CD14-positive monocyte (primary cell): ENCODE data around the gene CCDC7. TPM values are rescaled to one million over a fixed set of nuclear protein-coding genes. Genes with fewer than 3 reads are reported as not detected.

Experiments used
- DNase-seq, 3 donors: peaks; one replicate each; pipeline ENCODE4 v3.0.0-alpha.2; 2011 to 2022
- H2AFZ ChIP-seq: 2 replicates; pipeline ENCODE4 v1.6.0; 2012; ENCODE audit warnings: mild to moderate bottlenecking, low read depth, low read length, inconsistent platforms; ENCODE audit not compliant: insufficient read depth, poor library complexity, severe bottlenecking
- H3K27ac ChIP-seq, 2 donors: 1 replicate in 1 of 2; 2 replicates in 1 of 2; pipeline ENCODE4 v1.5.1; 2012 to 2013; ENCODE audit warnings: low read length in 2 of 2, control low read depth in 1 of 2, inconsistent platforms in 1 of 2, low read depth in 1 of 2, mild to moderate bottlenecking in 1 of 2
- H3K27me3 ChIP-seq, 2 donors: one replicate each; pipeline versions ENCODE4 v1.6.0 to v1.6.1; 2011 to 2013; ENCODE audit warnings: low read length in 2 of 2; ENCODE audit not compliant: control insufficient read depth in 2 of 2, insufficient read depth in 2 of 2
- H3K36me3 ChIP-seq, 2 donors: replicated peaks in 1 of 2; 1 replicate in 1 of 2; 2 replicates in 1 of 2; pipeline versions ENCODE4 v1.5.1 to v1.6.1; 2012 to 2013; ENCODE audit warnings: low read length in 2 of 2, control low read depth in 1 of 2, inconsistent platforms in 1 of 2, mild to moderate bottlenecking in 1 of 2; ENCODE audit not compliant: insufficient read depth in 2 of 2, control insufficient read depth in 1 of 2
- H3K4me1 ChIP-seq, 2 donors: 1 replicate in 1 of 2; 2 replicates in 1 of 2; pipeline versions ENCODE4 v1.5.1 to v1.6.1; 2012 to 2013; ENCODE audit warnings: low read length in 2 of 2, control low read depth in 1 of 2, inconsistent platforms in 1 of 2, mild to moderate bottlenecking in 1 of 2, moderate library complexity in 1 of 2; ENCODE audit not compliant: insufficient read depth in 2 of 2, control insufficient read depth in 1 of 2
- H3K4me2 ChIP-seq: replicated peaks from 2 replicates; pipeline ENCODE3; 2012; ENCODE audit warnings: low read length, moderate library complexity, mild to moderate bottlenecking; ENCODE audit not compliant: poor library complexity, severe bottlenecking; ENCODE audit errors: extremely low read depth
- H3K4me3 ChIP-seq, 3 experiments: fragments of 200-600 bp in 1 of 3; sonication (generic) in 1 of 3; replicated peaks in 1 of 3; 1 replicate in 2 of 3; 2 replicates in 1 of 3; pipeline ENCODE4 v1.5.1; 2011 to 2013; ENCODE audit warnings: low read length in 3 of 3, mild to moderate bottlenecking in 3 of 3, control low read depth in 2 of 3, low read depth in 2 of 3, inconsistent platforms in 1 of 3, moderate library complexity in 1 of 3
- H3K79me2 ChIP-seq: 2 replicates; pipeline ENCODE4 v1.6.0; 2012; ENCODE audit warnings: mild to moderate bottlenecking, control low read depth, inconsistent platforms, low read length, moderate library complexity; ENCODE audit not compliant: insufficient read depth
- H3K9ac ChIP-seq: 2 replicates; pipeline ENCODE4 v1.6.0; 2017; ENCODE audit warnings: low read length, mild to moderate bottlenecking; ENCODE audit not compliant: insufficient read depth, poor library complexity, severe bottlenecking
- H3K9me3 ChIP-seq, 2 donors: replicated peaks in 1 of 2; 1 replicate in 1 of 2; 2 replicates in 1 of 2; pipeline versions ENCODE4 v1.5.1 to v1.6.1; 2012 to 2013; ENCODE audit warnings: low read length in 2 of 2, control low read depth in 1 of 2; ENCODE audit not compliant: control insufficient read depth in 1 of 2, insufficient read depth in 1 of 2
- H4K20me1 ChIP-seq: 2 replicates; pipeline ENCODE4 v1.6.0; 2012; ENCODE audit warnings: mild to moderate bottlenecking, low read length, control low read depth, moderate library complexity; ENCODE audit not compliant: insufficient read depth
- H3K27ac Mint-ChIP-seq, 7 donors: one replicate each; pipeline ENCODE4 v1.8.0; 2020; ENCODE audit warnings: mild to moderate bottlenecking in 7 of 7, mixed read lengths in 7 of 7, moderate library complexity in 6 of 7, inconsistent platforms in 2 of 7
- H3K27me3 Mint-ChIP-seq, 3 donors: one replicate each; pipeline ENCODE4 v1.8.0; 2021 to 2022; ENCODE audit warnings: low read depth in 3 of 3, mild to moderate bottlenecking in 3 of 3, mixed read lengths in 3 of 3, moderate library complexity in 3 of 3, inconsistent platforms in 1 of 3
- H3K36me3 Mint-ChIP-seq, 2 donors: one replicate each; pipeline ENCODE4 v1.8.0; 2020; ENCODE audit warnings: mixed read lengths in 2 of 2, inconsistent platforms in 1 of 2, mild to moderate bottlenecking in 1 of 2
- H3K4me1 Mint-ChIP-seq: one replicate; pipeline ENCODE4 v1.8.0; 2020; ENCODE audit warnings: mild to moderate bottlenecking, mixed read lengths
- H3K4me3 Mint-ChIP-seq, 2 donors: one replicate each; pipeline ENCODE4 v1.8.0; 2020; ENCODE audit warnings: mild to moderate bottlenecking in 2 of 2, mixed read lengths in 2 of 2, moderate library complexity in 1 of 2
- H3K9me3 Mint-ChIP-seq, 7 donors: one replicate each; pipeline ENCODE4 v1.8.0; 2020 to 2022; ENCODE audit warnings: mixed read lengths in 7 of 7, mild to moderate bottlenecking in 6 of 7, moderate library complexity in 6 of 7, inconsistent platforms in 2 of 7
- WGBS: methylation state at CpG from one replicate; pipeline ENCODE4 v1.1.5; 2013; ENCODE audit warnings: missing lambda C conversion rate; ENCODE audit not compliant: insufficient coverage; 5-methylcytosine and 5-hydroxymethylcytosine counted together
- intact Hi-C, 2 donors: fragments of 100-400 bp; cut with micrococcal nuclease; formaldehyde crosslinking; loops; one replicate each; pipeline versions ENCODE4 v1.15.0 to v1.15.1; 2023
- polyA plus RNA-seq, 3 donors: library from polyadenylated mRNA; depleted of rRNA in 1 of 3; unstranded in 2 of 3; stranded (reverse) in 1 of 3; fragments of 300-500 nt in 2 of 3; fragments of >200 nt in 1 of 3; fragmentation: Illumina TruSeq in 2 of 3; gene quantifications; 1 replicate in 2 of 3; 2 replicates in 1 of 3; pipeline ENCODE4 v1.2.3, GENCODE V29; 2012 to 2021
- TF ChIP-seq, protein P1 (sequence below): fragments of 200-600 bp; IDR thresholded peaks from one replicate; pipeline ENCODE4 v1.8.0; 2022; ENCODE audit warnings: antibody characterized with exemption, mild to moderate bottlenecking

The CCDC7 gene
- polyA plus RNA-seq, 3 donors, result 1.3 to 2.3 (median 2.0) TPM

- H3K9ac ChIP-seq, result no peak overlapping the region
- H3K4me3 ChIP-seq, result no peak overlapping the region
- no peaks in the 10 kb centered on the region for H3K79me2 ChIP-seq
- H2AFZ ChIP-seq, result no peak overlapping the region
- H3K36me3 ChIP-seq, result peaks cover 0 to 18% of the 10 kb centered on the region in 2 donors
- peaks cover 0 to 2% (median 0%) of the 10 kb centered on the region in 7 donors for H3K9me3 Mint-ChIP-seq
- H3K4me1 ChIP-seq, result no peaks in the 10 kb centered on the region
- no peak overlapping the region for H3K27ac Mint-ChIP-seq
- H3K4me2 ChIP-seq, result no peak overlapping the region
- H3K4me3 Mint-ChIP-seq, result no peak overlapping the region
- H3K27ac ChIP-seq, result no peak overlapping the region
- TF ChIP-seq, protein P1, sequence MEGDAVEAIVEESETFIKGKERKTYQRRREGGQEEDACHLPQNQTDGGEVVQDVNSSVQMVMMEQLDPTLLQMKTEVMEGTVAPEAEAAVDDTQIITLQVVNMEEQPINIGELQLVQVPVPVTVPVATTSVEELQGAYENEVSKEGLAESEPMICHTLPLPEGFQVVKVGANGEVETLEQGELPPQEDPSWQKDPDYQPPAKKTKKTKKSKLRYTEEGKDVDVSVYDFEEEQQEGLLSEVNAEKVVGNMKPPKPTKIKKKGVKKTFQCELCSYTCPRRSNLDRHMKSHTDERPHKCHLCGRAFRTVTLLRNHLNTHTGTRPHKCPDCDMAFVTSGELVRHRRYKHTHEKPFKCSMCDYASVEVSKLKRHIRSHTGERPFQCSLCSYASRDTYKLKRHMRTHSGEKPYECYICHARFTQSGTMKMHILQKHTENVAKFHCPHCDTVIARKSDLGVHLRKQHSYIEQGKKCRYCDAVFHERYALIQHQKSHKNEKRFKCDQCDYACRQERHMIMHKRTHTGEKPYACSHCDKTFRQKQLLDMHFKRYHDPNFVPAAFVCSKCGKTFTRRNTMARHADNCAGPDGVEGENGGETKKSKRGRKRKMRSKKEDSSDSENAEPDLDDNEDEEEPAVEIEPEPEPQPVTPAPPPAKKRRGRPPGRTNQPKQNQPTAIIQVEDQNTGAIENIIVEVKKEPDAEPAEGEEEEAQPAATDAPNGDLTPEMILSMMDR, result no peak
- intact Hi-C loops, result no loop called here
- H4K20me1 ChIP-seq, result no peaks in the 10 kb centered on the region
- no CpG with 5 or more reads among the region's 1 CpG for WGBS
- no peaks in the 10 kb centered on the region for H3K4me1 Mint-ChIP-seq
- DNase-seq, result no peak
- H3K36me3 Mint-ChIP-seq, result peaks cover 41 to 59% of the 10 kb centered on the region in 2 donors
- peaks cover 0 to 2% (median 0%) of the 10 kb centered on the region in 3 donors for H3K27me3 Mint-ChIP-seq
- H3K27me3 ChIP-seq, result no peaks in the 10 kb centered on the region
- H3K9me3 ChIP-seq, result no peaks in the 10 kb centered on the region
Measured at GRCh38 chr10:32471232-32471631, 25.3 kb downstream of the CCDC7 start.

DNA sequence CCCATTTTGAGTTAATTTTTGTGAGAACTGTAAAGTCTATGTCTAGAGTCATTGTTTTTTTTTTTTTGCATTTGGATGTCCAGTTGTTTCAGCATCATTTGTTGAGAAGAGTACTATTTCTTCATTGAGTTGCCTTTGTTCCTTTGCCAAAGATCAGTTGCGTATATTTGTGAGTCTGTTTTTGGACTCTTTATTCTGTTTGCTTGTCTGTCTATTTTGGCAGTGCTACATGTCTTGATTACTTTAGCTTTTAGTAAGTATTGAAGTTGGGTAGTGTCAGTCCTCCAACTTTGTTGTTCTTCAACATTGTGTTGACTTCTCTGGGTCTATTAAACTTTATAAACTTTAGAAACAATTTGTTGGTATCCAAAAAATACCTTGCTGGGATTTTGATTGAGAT, 31.6 kb downstream of the CCDC7 start:
- peaks cover 55 to 76% of the 10 kb centered on the region in 2 donors for H3K36me3 Mint-ChIP-seq

More for the DNA sequence above, 31.6 kb downstream of the CCDC7 start:
- Mint-ChIP-seq H3K4me1 (no peaks in the 10 kb centered on the region), H3K27me3 (peaks cover 0 to 2% (median 0%) of the 10 kb centered on the region in 3 donors), H3K27ac (no peak overlapping the region), H3K4me3 (no peak overlapping the region), H3K9me3 (peaks cover 10 to 35% (median 23%) of the 10 kb centered on the region in 7 donors)
- no peaks in the 10 kb centered on the region for H3K27me3 ChIP-seq
- TF ChIP-seq, protein P1, result no peak
- H2AFZ ChIP-seq, result no peak overlapping the region
- no peak overlapping the region for H3K4me2 ChIP-seq
- intact Hi-C loops, result no loop called here
- no peak overlapping the region for H3K4me3 ChIP-seq
- no peaks in the 10 kb centered on the region for H4K20me1 ChIP-seq
- H3K4me1 ChIP-seq, result no peaks in the 10 kb centered on the region
- no peaks in the 10 kb centered on the region for H3K79me2 ChIP-seq
- H3K9me3 ChIP-seq, result peaks cover 0 to 11% of the 10 kb centered on the region in 2 donors
- no peak overlapping the region for H3K9ac ChIP-seq
- 100% methylated on average over 1 of the region's 1 CpG for WGBS
- no peak for DNase-seq
- H3K36me3 ChIP-seq, result peaks cover 19% of the 10 kb centered on the region in 2 donors
- no peak overlapping the region for H3K27ac ChIP-seq
